HEK293 (cell line): Measurements from ENCODE around the gene LY6G5B.
A peak's percentile ranks its signal among the peaks of the same experiment; 100 is the strongest.

Experiments used
- BCL11B ChIP-seq: fragments of 450-650 bp; formaldehyde crosslinking; IDR thresholded peaks from 2 replicates; pipeline ENCODE4 v1.5.1; 2016; ENCODE audit warnings: low read depth, missing biosample characterization, missing genetic modification characterization
- FEZF1 ChIP-seq: fragments of 450-650 bp; formaldehyde crosslinking; IDR thresholded peaks from 2 replicates; pipeline ENCODE4 v1.5.1; 2016; ENCODE audit warnings: missing biosample characterization, missing genetic modification characterization
- OVOL3 ChIP-seq: fragments of 450-650 bp; formaldehyde crosslinking; IDR thresholded peaks from 2 replicates; pipeline ENCODE4 v1.5.1; 2016; ENCODE audit warnings: missing biosample characterization, missing genetic modification characterization
- ZBTB7A ChIP-seq: fragments of 450-650 bp; formaldehyde crosslinking; IDR thresholded peaks from 2 replicates; pipeline ENCODE4 v1.5.1; 2016; ENCODE audit warnings: low read depth, missing biosample characterization, missing genetic modification characterization
- ZFHX2 ChIP-seq: fragments of 450-650 bp; formaldehyde crosslinking; conservative IDR thresholded peaks from 2 replicates; pipeline ENCODE4 v1.5.1; 2016; ENCODE audit warnings: missing biosample characterization, missing genetic modification characterization
- ZFP37 ChIP-seq: fragments of 450-650 bp; formaldehyde crosslinking; IDR thresholded peaks from 2 replicates; pipeline ENCODE4 v1.5.1; 2016; ENCODE audit warnings: missing biosample characterization, missing genetic modification characterization
- ZIC2 ChIP-seq: fragments of 450-650 bp; formaldehyde crosslinking; IDR thresholded peaks from 2 replicates; pipeline ENCODE4 v1.5.1; 2016; ENCODE audit warnings: missing biosample characterization, missing genetic modification characterization
- ZNF211 ChIP-seq: fragments of 450-650 bp; formaldehyde crosslinking; IDR thresholded peaks from 2 replicates; pipeline ENCODE4 v1.5.1; 2016; ENCODE audit warnings: low read depth, missing biosample characterization, missing genetic modification characterization
- ZNF223 ChIP-seq: fragments of 450-650 bp; formaldehyde crosslinking; IDR thresholded peaks from 2 replicates; pipeline ENCODE4 v1.5.1; 2016; ENCODE audit warnings: missing biosample characterization, missing genetic modification characterization
- ZNF24 ChIP-seq: fragments of 450-650 bp; formaldehyde crosslinking; IDR thresholded peaks from 2 replicates; pipeline ENCODE4 v1.5.1; 2016; ENCODE audit warnings: missing biosample characterization, missing genetic modification characterization
- ZNF292 ChIP-seq: fragments of 450-650 bp; formaldehyde crosslinking; IDR thresholded peaks from 2 replicates; pipeline ENCODE4 v1.5.1; 2016; ENCODE audit warnings: low read depth, missing biosample characterization, missing genetic modification characterization, borderline replicate concordance
- ZNF302 ChIP-seq: fragments of 450-650 bp; formaldehyde crosslinking; IDR thresholded peaks from 2 replicates; pipeline ENCODE4 v1.5.1; 2016; ENCODE audit warnings: missing biosample characterization, missing genetic modification characterization, low read depth
- ZNF341 ChIP-seq: fragments of 450-650 bp; formaldehyde crosslinking; IDR thresholded peaks from 2 replicates; pipeline ENCODE4; 2016; ENCODE audit warnings: low read depth, missing biosample characterization, missing genetic modification characterization
- ZNF350 ChIP-seq: fragments of 450-650 bp; formaldehyde crosslinking; IDR thresholded peaks from 2 replicates; pipeline ENCODE4 v1.5.0; 2017; ENCODE audit warnings: missing biosample characterization, mild to moderate bottlenecking, missing genetic modification characterization
- ZNF354C ChIP-seq: fragments of 450-650 bp; formaldehyde crosslinking; IDR thresholded peaks from 2 replicates; pipeline ENCODE4 v1.5.1; 2016; ENCODE audit warnings: missing biosample characterization, missing genetic modification characterization, low read depth, borderline replicate concordance
- ZNF416 ChIP-seq: fragments of 450-650 bp; formaldehyde crosslinking; IDR thresholded peaks from 2 replicates; pipeline ENCODE4 v1.5.1; 2016; ENCODE audit warnings: missing biosample characterization, missing genetic modification characterization
- ZNF473 ChIP-seq: fragments of 450-650 bp; formaldehyde crosslinking; IDR thresholded peaks from 2 replicates; pipeline ENCODE4 v1.5.1; 2017; ENCODE audit warnings: missing biosample characterization, missing genetic modification characterization
- ZNF596 ChIP-seq: fragments of 450-650 bp; IDR thresholded peaks from 2 replicates; pipeline ENCODE4 v1.5.0; 2018; ENCODE audit warnings: missing biosample characterization, mild to moderate bottlenecking, missing genetic modification characterization, moderate library complexity
- ZNF623 ChIP-seq: fragments of 450-650 bp; formaldehyde crosslinking; IDR thresholded peaks from 2 replicates; pipeline ENCODE4 v1.5.1; 2016; ENCODE audit warnings: missing biosample characterization, missing genetic modification characterization
- ZNF654 ChIP-seq: fragments of 450-650 bp; formaldehyde crosslinking; IDR thresholded peaks from 2 replicates; pipeline ENCODE4 v1.5.1; 2016; ENCODE audit warnings: low read depth, missing biosample characterization, missing genetic modification characterization
- ZNF658 ChIP-seq: fragments of 450-650 bp; formaldehyde crosslinking; IDR thresholded peaks from 2 replicates; pipeline ENCODE4; 2016; ENCODE audit warnings: missing biosample characterization, missing genetic modification characterization
- ZNF830 ChIP-seq: fragments of 450-650 bp; IDR thresholded peaks from 2 replicates; pipeline ENCODE4 v1.5.0; 2018; ENCODE audit warnings: missing biosample characterization, missing genetic modification characterization, low read depth, mild to moderate bottlenecking, moderate library complexity
- ZSCAN30 ChIP-seq: fragments of 450-650 bp; IDR thresholded peaks from 2 replicates; pipeline ENCODE4 v1.5.1; 2018; ENCODE audit warnings: missing biosample characterization, mild to moderate bottlenecking, missing genetic modification characterization, moderate library complexity
- TF ChIP-seq, protein P1 (sequence below): fragments of 450-650 bp; formaldehyde crosslinking; IDR thresholded peaks from 2 replicates; pipeline ENCODE4 v1.5.1; 2016; ENCODE audit warnings: missing biosample characterization, missing genetic modification characterization
- TF ChIP-seq, protein P2 (sequence below): fragments of 450-650 bp; formaldehyde crosslinking; IDR thresholded peaks from 2 replicates; pipeline ENCODE4 v1.5.1; 2016; ENCODE audit warnings: missing biosample characterization, missing genetic modification characterization
- TF ChIP-seq, protein P3 (sequence below): fragments of 450-650 bp; formaldehyde crosslinking; IDR thresholded peaks from 2 replicates; pipeline ENCODE4 v1.5.1; 2016; ENCODE audit warnings: missing biosample characterization, missing genetic modification characterization
- TF ChIP-seq, protein P4 (sequence below): fragments of 450-650 bp; formaldehyde crosslinking; IDR thresholded peaks from 2 replicates; pipeline ENCODE4 v1.5.1; 2016; ENCODE audit warnings: missing biosample characterization, missing genetic modification characterization
- TF ChIP-seq, protein P5 (sequence below): fragments of 450-650 bp; formaldehyde crosslinking; IDR thresholded peaks from 2 replicates; pipeline ENCODE4 v1.5.1; 2016; ENCODE audit warnings: missing biosample characterization, missing genetic modification characterization
- TF ChIP-seq, protein P6 (sequence below): fragments of 450-650 bp; formaldehyde crosslinking; optimal IDR thresholded peaks from 2 replicates; pipeline ENCODE3; 2016; ENCODE audit warnings: missing biosample characterization, mild to moderate bottlenecking, missing genetic modification characterization

The LY6G5B gene

DNA sequence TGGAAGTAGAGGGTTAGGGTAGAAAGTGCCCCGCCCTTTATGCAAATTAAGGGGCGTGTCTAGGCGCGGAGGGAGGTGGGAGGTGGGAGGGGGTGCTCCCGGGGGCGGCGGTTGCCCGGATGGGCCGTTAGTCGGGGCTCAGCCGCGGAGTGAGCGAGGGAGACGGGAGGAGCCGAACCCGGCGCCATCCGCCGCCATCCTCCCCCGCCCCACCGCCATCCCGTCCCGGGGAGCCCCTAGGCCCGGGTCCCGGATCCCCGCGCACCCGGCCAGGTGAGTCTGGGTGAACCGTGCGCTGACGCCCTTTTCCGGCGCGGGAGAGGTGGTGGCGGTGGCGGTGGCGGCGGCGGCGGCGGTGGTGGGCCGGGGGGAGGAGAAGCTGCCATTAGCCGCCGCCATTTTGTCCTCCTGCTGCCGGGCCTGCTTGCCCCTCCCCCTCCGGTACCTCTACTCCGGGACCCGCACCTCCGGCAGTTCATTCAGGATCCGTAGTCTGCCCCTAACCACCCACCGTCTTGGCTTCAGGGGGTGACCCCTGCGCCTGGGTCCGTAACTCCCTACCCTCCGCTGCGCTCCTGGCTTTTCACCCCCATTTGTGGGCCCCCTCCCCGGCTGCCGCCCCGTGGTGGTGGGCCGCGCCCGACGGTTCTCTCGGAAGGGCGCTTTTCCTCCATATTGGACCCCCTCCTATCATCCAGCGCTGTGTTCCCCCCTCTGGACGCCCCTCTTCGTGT, 49.0 kb upstream of the LY6G5B start, which contains the start of gene PRRC2A (continued):
- TF ChIP-seq ZNF830 (tag by site-specific recombination), result no peak
- TF ChIP-seq, protein P1, sequence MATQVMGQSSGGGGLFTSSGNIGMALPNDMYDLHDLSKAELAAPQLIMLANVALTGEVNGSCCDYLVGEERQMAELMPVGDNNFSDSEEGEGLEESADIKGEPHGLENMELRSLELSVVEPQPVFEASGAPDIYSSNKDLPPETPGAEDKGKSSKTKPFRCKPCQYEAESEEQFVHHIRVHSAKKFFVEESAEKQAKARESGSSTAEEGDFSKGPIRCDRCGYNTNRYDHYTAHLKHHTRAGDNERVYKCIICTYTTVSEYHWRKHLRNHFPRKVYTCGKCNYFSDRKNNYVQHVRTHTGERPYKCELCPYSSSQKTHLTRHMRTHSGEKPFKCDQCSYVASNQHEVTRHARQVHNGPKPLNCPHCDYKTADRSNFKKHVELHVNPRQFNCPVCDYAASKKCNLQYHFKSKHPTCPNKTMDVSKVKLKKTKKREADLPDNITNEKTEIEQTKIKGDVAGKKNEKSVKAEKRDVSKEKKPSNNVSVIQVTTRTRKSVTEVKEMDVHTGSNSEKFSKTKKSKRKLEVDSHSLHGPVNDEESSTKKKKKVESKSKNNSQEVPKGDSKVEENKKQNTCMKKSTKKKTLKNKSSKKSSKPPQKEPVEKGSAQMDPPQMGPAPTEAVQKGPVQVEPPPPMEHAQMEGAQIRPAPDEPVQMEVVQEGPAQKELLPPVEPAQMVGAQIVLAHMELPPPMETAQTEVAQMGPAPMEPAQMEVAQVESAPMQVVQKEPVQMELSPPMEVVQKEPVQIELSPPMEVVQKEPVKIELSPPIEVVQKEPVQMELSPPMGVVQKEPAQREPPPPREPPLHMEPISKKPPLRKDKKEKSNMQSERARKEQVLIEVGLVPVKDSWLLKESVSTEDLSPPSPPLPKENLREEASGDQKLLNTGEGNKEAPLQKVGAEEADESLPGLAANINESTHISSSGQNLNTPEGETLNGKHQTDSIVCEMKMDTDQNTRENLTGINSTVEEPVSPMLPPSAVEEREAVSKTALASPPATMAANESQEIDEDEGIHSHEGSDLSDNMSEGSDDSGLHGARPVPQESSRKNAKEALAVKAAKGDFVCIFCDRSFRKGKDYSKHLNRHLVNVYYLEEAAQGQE (tag by site-specific recombination), result peak; percentile 52
- no peak for TF ChIP-seq ZNF416
- no peak for TF ChIP-seq ZNF292
- TF ChIP-seq ZFP37 (tag by site-specific recombination), result peak; percentile 95
- TF ChIP-seq, protein P2, sequence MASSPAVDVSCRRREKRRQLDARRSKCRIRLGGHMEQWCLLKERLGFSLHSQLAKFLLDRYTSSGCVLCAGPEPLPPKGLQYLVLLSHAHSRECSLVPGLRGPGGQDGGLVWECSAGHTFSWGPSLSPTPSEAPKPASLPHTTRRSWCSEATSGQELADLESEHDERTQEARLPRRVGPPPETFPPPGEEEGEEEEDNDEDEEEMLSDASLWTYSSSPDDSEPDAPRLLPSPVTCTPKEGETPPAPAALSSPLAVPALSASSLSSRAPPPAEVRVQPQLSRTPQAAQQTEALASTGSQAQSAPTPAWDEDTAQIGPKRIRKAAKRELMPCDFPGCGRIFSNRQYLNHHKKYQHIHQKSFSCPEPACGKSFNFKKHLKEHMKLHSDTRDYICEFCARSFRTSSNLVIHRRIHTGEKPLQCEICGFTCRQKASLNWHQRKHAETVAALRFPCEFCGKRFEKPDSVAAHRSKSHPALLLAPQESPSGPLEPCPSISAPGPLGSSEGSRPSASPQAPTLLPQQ (tag by site-specific recombination), result peak; percentile 94
- TF ChIP-seq ZNF211 (tag by site-specific recombination), result no peak
- peak; percentile 46; the same call in 1 of the 2 replicates for TF ChIP-seq ZNF623 (tag by site-specific recombination)
- TF ChIP-seq, protein P3, sequence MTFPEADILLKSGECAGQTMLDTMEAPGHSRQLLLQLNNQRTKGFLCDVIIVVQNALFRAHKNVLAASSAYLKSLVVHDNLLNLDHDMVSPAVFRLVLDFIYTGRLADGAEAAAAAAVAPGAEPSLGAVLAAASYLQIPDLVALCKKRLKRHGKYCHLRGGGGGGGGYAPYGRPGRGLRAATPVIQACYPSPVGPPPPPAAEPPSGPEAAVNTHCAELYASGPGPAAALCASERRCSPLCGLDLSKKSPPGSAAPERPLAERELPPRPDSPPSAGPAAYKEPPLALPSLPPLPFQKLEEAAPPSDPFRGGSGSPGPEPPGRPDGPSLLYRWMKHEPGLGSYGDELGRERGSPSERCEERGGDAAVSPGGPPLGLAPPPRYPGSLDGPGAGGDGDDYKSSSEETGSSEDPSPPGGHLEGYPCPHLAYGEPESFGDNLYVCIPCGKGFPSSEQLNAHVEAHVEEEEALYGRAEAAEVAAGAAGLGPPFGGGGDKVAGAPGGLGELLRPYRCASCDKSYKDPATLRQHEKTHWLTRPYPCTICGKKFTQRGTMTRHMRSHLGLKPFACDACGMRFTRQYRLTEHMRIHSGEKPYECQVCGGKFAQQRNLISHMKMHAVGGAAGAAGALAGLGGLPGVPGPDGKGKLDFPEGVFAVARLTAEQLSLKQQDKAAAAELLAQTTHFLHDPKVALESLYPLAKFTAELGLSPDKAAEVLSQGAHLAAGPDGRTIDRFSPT, result peak; percentile 37; the same call in 1 of the 2 replicates
- no peak for TF ChIP-seq ZNF302 (tag by site-specific recombination)
- 0 out of 2 replicates have a peak, but pooled peaks have one; percentile 35 for TF ChIP-seq ZNF596 (tag by site-specific recombination)
- TF ChIP-seq ZNF223 (tag by site-specific recombination), result peak; percentile 27; the same call in 1 of the 2 replicates
- TF ChIP-seq, protein P4, sequence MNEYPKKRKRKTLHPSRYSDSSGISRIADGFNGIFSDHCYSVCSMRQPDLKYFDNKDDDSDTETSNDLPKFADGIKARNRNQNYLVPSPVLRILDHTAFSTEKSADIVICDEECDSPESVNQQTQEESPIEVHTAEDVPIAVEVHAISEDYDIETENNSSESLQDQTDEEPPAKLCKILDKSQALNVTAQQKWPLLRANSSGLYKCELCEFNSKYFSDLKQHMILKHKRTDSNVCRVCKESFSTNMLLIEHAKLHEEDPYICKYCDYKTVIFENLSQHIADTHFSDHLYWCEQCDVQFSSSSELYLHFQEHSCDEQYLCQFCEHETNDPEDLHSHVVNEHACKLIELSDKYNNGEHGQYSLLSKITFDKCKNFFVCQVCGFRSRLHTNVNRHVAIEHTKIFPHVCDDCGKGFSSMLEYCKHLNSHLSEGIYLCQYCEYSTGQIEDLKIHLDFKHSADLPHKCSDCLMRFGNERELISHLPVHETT (tag by site-specific recombination), result peak; percentile 19; the same call in 1 of the 2 replicates
- peak; percentile 68 for TF ChIP-seq ZIC2 (tag by site-specific recombination)
- no peak for TF ChIP-seq ZNF354C
- peak; percentile 94 for TF ChIP-seq ZSCAN30 (tag by site-specific recombination)
- TF ChIP-seq FEZF1 (tag by site-specific recombination), result peak; percentile 34; the same call in 1 of the 2 replicates
- TF ChIP-seq, protein P5, sequence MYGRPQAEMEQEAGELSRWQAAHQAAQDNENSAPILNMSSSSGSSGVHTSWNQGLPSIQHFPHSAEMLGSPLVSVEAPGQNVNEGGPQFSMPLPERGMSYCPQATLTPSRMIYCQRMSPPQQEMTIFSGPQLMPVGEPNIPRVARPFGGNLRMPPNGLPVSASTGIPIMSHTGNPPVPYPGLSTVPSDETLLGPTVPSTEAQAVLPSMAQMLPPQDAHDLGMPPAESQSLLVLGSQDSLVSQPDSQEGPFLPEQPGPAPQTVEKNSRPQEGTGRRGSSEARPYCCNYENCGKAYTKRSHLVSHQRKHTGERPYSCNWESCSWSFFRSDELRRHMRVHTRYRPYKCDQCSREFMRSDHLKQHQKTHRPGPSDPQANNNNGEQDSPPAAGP, result peak; percentile 96
- no peak for TF ChIP-seq ZNF654 (tag by site-specific recombination)
- peak; percentile 29; the same call in 1 of the 2 replicates for TF ChIP-seq ZFHX2 (tag by site-specific recombination)
- no peak for TF ChIP-seq ZNF658 (tag by site-specific recombination)
- peak; percentile 31; the same call in 1 of the 2 replicates for TF ChIP-seq OVOL3 (tag by site-specific recombination)
- peak; percentile 34; the same call in 1 of the 2 replicates for TF ChIP-seq BCL11B
- TF ChIP-seq ZNF350, result no peak
- TF ChIP-seq ZBTB7A (tag by site-specific recombination), result peak; percentile 92
- TF ChIP-seq ZNF24, result 0 out of 2 replicates have a peak, but pooled peaks have one; percentile 61
- TF ChIP-seq, protein P6, sequence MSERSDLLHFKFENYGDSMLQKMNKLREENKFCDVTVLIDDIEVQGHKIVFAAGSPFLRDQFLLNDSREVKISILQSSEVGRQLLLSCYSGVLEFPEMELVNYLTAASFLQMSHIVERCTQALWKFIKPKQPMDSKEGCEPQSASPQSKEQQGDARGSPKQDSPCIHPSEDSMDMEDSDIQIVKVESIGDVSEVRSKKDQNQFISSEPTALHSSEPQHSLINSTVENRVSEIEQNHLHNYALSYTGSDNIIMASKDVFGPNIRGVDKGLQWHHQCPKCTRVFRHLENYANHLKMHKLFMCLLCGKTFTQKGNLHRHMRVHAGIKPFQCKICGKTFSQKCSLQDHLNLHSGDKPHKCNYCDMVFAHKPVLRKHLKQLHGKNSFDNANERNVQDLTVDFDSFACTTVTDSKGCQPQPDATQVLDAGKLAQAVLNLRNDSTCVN (tag by site-specific recombination), result peak; percentile 71
- TF ChIP-seq ZNF341 (tag by site-specific recombination), result peak; percentile 94
- TF ChIP-seq ZNF473 (tag by site-specific recombination), result no peak
